Superior temporal gyrus (tissue), 1 donor: Measurements from ENCODE around the gene ZP3.
"Not testable (repeated sequence)": the region's sequence is repeated elsewhere in the genome, so short reads cannot be mapped to it uniquely, and the experiment has no call there.

Experiments used
- DNase-seq: peaks from one replicate; pipeline ENCODE4 v3.0.0-alpha.2; 2016; ENCODE audit errors: extremely low spot score

Gene ZP3

GRCh38 chr7:76405738-76406137, 19.0 kb upstream of the ZP3 start:
- no peak for DNase-seq

GRCh38 chr7:76407718-76408117, 17.0 kb upstream of the ZP3 start:
- no peak for DNase-seq

GRCh38 chr7:76408121-76408560, 16.6 kb upstream of the ZP3 start:
- DNase-seq, result no peak

- no peak for DNase-seq
Measured at GRCh38 chr7:76409537-76409936, 15.2 kb upstream of the ZP3 start, which contains the start of gene SSC4D. TSS of gene SSC4D (minus strand) at chr7:76409697. CDS start at chr7:76404439, 5,258 bp downstream.

GRCh38 chr7:76411626-76412025, 13.1 kb upstream of the ZP3 start:
- no peak for DNase-seq

- no peak for DNase-seq
Measured at GRCh38 chr7:76412249-76412648, 12.5 kb upstream of the ZP3 start.

- DNase-seq, result not testable (repeated sequence)
Measured at GRCh38 chr7:76417654-76418310, 7.0 kb upstream of the ZP3 start.

- not testable (repeated sequence) for DNase-seq
Measured at GRCh38 chr7:76421097-76421496, 3.7 kb upstream of the ZP3 start.

- no peak for DNase-seq
Measured at GRCh38 chr7:76423666-76424412, 911 bp upstream of the ZP3 start.

GRCh38 chr7:76425156-76425555, 406 bp downstream of the ZP3 start:
- DNase-seq, result no peak

GRCh38 chr7:76425558-76425957, 808 bp downstream of the ZP3 start:
- not testable (repeated sequence) for DNase-seq

- no peak for DNase-seq
Measured at GRCh38 chr7:76426246-76426645, 1.5 kb downstream of the ZP3 start.

GRCh38 chr7:76427635-76428034, 2.9 kb downstream of the ZP3 start:
- DNase-seq, result no peak

GRCh38 chr7:76428149-76428823, 3.5 kb downstream of the ZP3 start:
- no peak for DNase-seq

GRCh38 chr7:76428868-76429805, 4.4 kb downstream of the ZP3 start:
- no peak for DNase-seq

- no peak for DNase-seq
Measured at GRCh38 chr7:76430211-76430610, 5.5 kb downstream of the ZP3 start.

- no peak for DNase-seq
Measured at GRCh38 chr7:76430836-76431235, 6.1 kb downstream of the ZP3 start.

- peak; percentile 72 for DNase-seq
Measured at GRCh38 chr7:76437873-76438272, 13.1 kb downstream of the ZP3 start.

- not testable (repeated sequence) for DNase-seq
Measured at GRCh38 chr7:76439120-76439888, 14.6 kb downstream of the ZP3 start.

- DNase-seq, result not testable (repeated sequence)
Measured at GRCh38 chr7:76440404-76440803, 15.7 kb downstream of the ZP3 start.

- not testable (repeated sequence) for DNase-seq
Measured at GRCh38 chr7:76441792-76442191, 17.0 kb downstream of the ZP3 start.
